Erythroblast (primary cell): ENCODE measurements around the gene TPX2.

Experiments
- GATA1 ChIP-seq: IDR thresholded peaks from 2 replicates; pipeline ENCODE4 v1.6.1; 2011; ENCODE audit warnings: low read depth, mild to moderate bottlenecking, control low read depth, low read length, moderate library complexity
- POLR2A ChIP-seq: IDR thresholded peaks from 2 replicates; pipeline ENCODE4 v1.6.1; 2011; ENCODE audit warnings: mild to moderate bottlenecking, low read length

GRCh38 chr20:31698243-31698802 is 40.8 kb upstream of the TPX2 start:
- TF ChIP-seq POLR2A, result no peak
- TF ChIP-seq GATA1, result no peak
